IPS-11a (cell line): ENCODE measurements around the gene MYL6B.

Source experiments
- H3K4me3 ChIP-seq: one replicate; pipeline ENCODE4 v1.5.1; 2013; ENCODE audit warnings: low read depth, low read length, control low read depth

MYL6B gene

GRCh38 chr12:56152132-56152755 is at the start of gene MYL6B:
MYL6B (plus strand) TSS chr12:56152587; CDS start chr12:56153919, 1,332 bp downstream.
- H3K4me3 ChIP-seq, result peak within 1 kb of the TSS; percentile 79

- no peak overlapping the region for H3K4me3 ChIP-seq
Measured at GRCh38 chr12:56102683-56103065, 49.7 kb upstream of the MYL6B start.

DNA sequence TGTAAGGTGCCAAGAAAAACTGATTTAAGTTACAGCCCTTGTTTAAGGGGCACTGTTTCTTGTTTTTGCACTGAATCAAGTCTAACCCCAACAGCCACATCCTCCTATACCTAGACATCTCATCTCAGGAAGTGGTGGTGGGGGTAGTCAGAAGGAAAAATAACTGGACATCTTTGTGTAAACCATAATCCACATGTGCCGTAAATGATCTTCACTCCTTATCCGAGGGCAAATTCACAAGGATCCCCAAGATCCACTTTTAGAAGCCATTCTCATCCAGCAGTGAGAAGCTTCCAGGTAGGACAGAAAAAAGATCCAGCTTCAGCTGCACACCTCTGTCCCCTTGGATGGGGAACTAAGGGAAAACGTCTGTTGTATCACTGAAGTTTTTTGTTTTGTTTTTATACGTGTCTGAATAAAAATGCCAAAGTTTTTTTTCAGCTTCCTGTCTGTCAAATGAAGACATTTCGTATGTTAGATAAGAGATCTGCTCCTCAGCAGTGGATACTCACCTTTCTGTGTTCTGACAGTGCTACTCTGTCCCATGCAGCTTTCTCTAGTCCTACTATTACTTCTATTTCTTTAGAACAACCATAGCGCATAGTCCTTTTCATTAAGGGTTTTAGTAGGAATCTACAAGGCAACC is 49.2 kb upstream of the MYL6B start:
- H3K4me3 ChIP-seq, result peak overlapping the region; percentile 66

DNA sequence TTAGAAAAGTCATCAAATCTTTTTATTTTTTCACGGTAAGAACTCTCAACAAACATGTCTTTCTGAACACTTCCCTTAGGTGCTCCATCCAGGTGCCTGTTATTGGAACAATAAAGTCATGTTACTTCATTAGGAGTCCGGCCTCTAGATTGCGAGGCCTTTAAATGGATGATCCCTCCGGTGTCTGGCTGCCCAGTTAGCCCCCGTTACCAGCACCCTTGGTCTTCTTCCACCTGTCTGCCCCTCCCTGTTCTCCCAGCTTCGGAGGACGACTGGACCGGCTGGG is 48.6 kb upstream of the MYL6B start:
- H3K4me3 ChIP-seq, result peak overlapping the region; percentile 66

DNA sequence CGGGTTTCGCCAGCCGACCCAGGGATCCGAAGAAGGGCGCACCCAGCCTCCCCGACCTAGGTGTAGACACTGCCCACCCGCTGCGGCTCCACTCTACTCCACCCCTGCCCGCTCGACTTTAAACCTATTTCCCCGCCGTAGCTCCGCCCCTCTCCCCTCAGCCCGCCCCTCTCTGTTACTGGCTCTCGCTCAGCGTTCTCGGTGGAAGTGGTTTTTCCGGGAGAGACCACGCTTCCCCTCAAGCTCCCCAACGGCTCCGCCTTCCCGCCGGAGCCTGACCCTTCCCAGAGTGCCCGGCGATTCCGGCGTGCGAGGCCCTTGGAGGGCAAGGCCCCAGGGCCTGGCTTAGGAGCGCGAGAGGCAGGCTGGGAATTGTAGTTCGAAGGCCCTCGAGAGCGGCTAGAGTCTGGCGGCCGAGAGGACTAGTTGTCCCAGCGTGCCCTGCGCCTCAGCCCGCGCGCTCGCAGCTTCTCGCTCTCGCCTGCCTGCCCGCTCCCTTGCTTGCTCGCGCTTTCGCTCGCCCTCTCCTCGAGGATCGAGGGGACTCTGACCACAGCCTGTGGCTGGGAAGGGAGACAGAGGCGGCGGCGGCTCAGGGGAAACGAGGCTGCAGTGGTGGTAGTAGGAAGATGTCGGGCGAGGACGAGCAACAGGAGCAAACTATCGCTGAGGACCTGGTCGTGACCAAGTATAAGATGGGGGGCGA is 48.1 kb upstream of the MYL6B start, which contains the start of gene PA2G4:
PA2G4 (plus strand) TSS at position 451 of the 706 bp plus-strand sequence; CDS start at position 630, 179 bp downstream.
- H3K4me3 ChIP-seq, result peak within 1 kb of the TSS; percentile 93

GRCh38 chr12:56104815-56105608 is 47.4 kb upstream of the MYL6B start:
- H3K4me3 ChIP-seq, result peak overlapping the region; percentile 93

- H3K4me3 ChIP-seq, result peak overlapping the region; percentile 93
Measured at GRCh38 chr12:56105609-56105902, 46.8 kb upstream of the MYL6B start.

- H3K4me3 ChIP-seq, result no peak overlapping the region
Measured at GRCh38 chr12:56107242-56107641, 45.1 kb upstream of the MYL6B start.

- no peak overlapping the region for H3K4me3 ChIP-seq
Measured at GRCh38 chr12:56110571-56110970, 41.8 kb upstream of the MYL6B start.

DNA sequence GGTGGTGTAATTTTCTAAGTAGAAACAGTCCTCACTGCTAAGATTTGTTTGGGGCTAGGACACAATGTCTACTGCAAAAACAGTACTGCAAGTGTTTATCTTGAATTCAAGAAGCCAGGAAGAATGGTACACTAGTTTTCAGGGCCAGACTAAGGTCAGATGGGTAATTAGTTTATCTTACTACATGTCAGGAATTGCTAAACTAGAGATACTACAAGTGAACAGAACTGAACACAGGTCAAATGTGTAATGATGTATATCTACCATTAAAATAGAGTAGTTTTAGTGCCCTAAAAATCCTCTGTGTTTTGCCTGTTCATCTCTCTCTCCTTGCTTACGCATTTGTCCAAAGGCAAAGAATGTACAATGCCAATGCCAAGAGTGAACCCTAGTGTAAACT is 38.3 kb upstream of the MYL6B start:
- H3K4me3 ChIP-seq, result no peak overlapping the region

GRCh38 chr12:56115329-56115728 is 37.1 kb upstream of the MYL6B start:
- H3K4me3 ChIP-seq, result peak overlapping the region; percentile 100

GRCh38 chr12:56116267-56117081 is 35.9 kb upstream of the MYL6B start, which contains the start of gene RPL41:
RPL41 (plus strand) TSS chr12:56116633.
- peak within 1 kb of the TSS; percentile 100 for H3K4me3 ChIP-seq

GRCh38 chr12:56117082-56117706 is 35.2 kb upstream of the MYL6B start:
- H3K4me3 ChIP-seq, result peak overlapping the region; percentile 100

DNA sequence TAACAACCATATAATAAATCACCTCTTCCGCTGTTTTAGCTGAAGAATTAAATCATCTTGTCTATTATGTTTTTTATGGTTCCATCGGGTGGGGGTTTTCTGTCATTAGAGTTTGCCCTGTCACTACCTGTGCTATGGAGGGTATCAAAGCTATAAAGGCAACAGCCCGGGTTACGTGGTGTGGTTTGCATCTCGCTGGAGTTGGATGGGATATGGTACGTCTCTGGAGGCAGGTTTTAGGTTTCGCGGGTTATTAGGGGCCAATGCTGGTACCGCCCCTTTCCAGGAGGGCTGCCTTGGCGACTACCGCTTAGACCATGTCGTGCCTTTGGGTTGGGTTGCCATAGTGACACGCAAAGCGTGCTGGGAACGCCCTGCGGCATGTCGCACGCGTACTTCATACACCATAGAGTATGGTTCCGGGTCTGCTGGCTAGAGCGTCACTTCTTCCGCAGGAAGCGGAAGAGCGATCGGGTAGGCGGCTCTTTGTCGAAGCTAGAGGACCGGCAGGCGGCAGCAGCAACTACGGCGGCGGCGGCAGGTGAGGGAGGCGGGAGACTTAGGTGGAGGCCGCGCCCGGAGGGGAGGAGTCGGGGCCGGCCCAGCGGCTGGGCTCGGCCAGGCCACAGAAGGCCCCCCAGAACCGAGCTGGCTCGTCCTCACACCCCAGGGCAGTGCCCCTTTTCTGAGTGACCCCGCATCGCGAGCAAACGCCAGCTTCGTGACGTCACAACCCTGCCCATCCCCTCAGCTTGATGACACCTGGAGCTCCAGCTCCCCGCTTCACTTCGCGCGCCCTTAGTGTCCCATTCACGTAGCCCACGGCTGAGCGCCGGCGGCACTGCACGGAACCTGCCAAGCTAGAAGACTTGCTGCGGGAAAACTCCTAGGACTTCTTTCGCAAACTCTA is 34.4 kb upstream of the MYL6B start, which contains the start of gene ZC3H10:
ZC3H10 (plus strand) TSS at position 489 of the 910 bp plus-strand sequence. CDS start 2,297 bp downstream, outside the sequence.
- H3K4me3 ChIP-seq, result peak within 1 kb of the TSS; percentile 100

DNA sequence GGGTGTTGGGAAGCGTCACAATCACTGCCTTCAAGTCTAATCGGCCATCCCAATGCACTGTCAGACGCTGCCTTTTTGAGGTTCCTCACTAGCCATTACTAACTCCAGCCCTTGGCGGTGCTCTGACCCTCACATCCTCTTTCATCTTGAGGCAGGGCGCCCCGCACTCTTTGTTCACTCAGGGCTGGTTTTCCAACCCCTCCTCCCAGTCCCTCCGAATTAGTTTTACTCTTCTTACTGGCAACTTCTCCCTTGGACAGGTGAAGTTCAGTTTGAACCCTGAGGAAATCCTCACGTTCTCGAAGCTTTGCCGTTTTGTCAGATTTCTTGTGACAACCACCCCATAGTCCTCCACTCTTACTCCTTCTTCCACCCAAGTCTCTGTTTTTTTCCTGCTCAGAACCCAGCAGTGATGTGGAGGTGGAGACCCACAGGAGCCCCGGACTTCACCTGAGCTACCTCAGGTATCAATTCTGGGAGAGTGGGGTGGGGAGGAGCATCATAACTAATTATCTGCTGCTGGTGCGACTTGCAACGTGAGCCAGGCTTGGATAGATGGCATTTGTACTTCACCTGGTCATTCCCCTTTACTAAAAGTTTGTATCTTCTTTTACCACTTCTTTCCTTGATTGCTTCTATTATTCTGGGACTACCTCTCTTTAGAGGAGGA is 33.6 kb upstream of the MYL6B start:
- peak overlapping the region; percentile 60 for H3K4me3 ChIP-seq

GRCh38 chr12:56119361-56119796 is 33.0 kb upstream of the MYL6B start:
- no peak overlapping the region for H3K4me3 ChIP-seq

DNA sequence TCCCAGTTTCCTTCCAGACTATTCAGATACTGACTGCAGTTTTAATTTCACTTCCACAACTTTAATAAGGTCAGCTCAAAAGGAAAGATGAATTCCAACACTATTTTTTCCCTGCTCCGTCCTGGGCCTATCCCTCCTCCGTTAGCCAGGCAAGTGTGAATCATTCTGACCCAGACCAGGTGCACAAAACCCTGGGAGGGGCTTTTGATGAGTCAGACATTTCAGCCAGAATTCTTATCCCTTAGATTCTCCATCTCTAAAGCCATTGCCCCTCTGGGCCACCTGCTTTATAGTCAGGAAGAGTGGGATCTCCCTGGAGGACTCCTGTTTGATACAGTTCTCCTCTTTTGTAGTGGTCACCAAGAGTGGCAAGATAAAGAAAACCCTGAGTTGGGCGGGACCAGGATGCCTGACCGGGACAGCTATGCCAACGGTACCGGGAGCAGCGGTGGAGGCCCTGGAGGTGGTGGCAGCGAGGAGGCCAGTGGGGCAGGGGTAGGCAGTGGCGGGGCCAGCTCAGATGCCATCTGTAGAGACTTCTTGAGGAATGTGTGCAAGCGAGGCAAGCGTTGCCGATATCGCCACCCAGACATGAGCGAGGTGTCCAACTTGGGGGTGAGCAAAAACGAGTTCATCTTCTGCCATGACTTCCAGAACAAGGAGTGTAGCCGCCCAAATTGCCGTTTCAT is 32.1 kb upstream of the MYL6B start:
- no peak overlapping the region for H3K4me3 ChIP-seq
